ENCODE data around the gene LRRTM4. TPM values are rescaled to one million over a fixed set of nuclear protein-coding genes. Genes with fewer than 3 reads are reported as not detected.

Gene LRRTM4
- total and polyA plus RNA-seq, 2 of the 13 experiments (the other 11 are each of a cell fraction or from before 2014, with no cell fraction given): 1.2 TPM

- no peak for TF ChIP-seq NFAT5 (CRISPR knock-in tag; IDR thresholded peaks at IDR 0.05)
- no peak for TF ChIP-seq DPF2 (CRISPR knock-in tag; IDR thresholded peaks at IDR 0.05; ENCODE audit: borderline replicate concordance, low read depth)
- no peak for TF ChIP-seq PHF5A (CRISPR knock-in tag; IDR thresholded peaks at IDR 0.05; ENCODE audit: low read depth, unreplicated experiment)
- no peak for TF ChIP-seq ZNF652 (CRISPR knock-in tag; IDR thresholded peaks at IDR 0.05; ENCODE audit: borderline replicate concordance, low read depth)
- TF ChIP-seq ZFP82 (CRISPR knock-in tag; IDR thresholded peaks at IDR 0.05; ENCODE audit: borderline replicate concordance): no peak
- TF ChIP-seq ARID4A (CRISPR knock-in tag; IDR thresholded peaks at IDR 0.05; ENCODE audit: borderline replicate concordance): no peak
- no peak for TF ChIP-seq NFE2L2 (IDR thresholded peaks at IDR 0.05; ENCODE audit: low read length)
- no peak for TF ChIP-seq ZNF761 (CRISPR knock-in tag; conservative IDR thresholded peaks at IDR 0.05)
- no peak for TF ChIP-seq TCF7L2 (IDR thresholded peaks at IDR 0.05; ENCODE audit: low read depth, low read length)
- no peak for TF ChIP-seq CHD2 (IDR thresholded peaks at IDR 0.05; ENCODE audit: low read depth, low read length)
- TF ChIP-seq ZNF784 (CRISPR knock-in tag; IDR thresholded peaks at IDR 0.05; ENCODE audit: borderline replicate concordance): no peak
- TF ChIP-seq KLF12 (CRISPR knock-in tag; IDR thresholded peaks at IDR 0.05; ENCODE audit: borderline replicate concordance): no peak
Measured at GRCh38 chr2:77169426-77169825, 352.8 kb downstream of the LRRTM4 start (continued).
